Loucy (cell line): ENCODE data around the gene LYZ.

Experiments used
- H2AFZ ChIP-seq: fragments of 200-600 bp; sonication (generic); 2 replicates; pipeline ENCODE4 v1.6.0; 2016; ENCODE audit warnings: antibody characterized with exemption, mild to moderate bottlenecking, low read length, moderate library complexity
- H3F3A ChIP-seq: fragments of 200-600 bp; 2 replicates; pipeline ENCODE4 v1.6.0; 2016; ENCODE audit warnings: antibody characterized with exemption, low read depth, mild to moderate bottlenecking
- H3K27me3 ChIP-seq: fragments of 200-600 bp; sonication (generic); 2 replicates; pipeline ENCODE4 v1.6.1; 2014; ENCODE audit warnings: low read length, mild to moderate bottlenecking; ENCODE audit not compliant: insufficient read depth, poor library complexity, severe bottlenecking
- H3K36me3 ChIP-seq: fragments of 200-600 bp; sonication (generic); 2 replicates; pipeline ENCODE4 v1.6.1; 2016; ENCODE audit warnings: low read length; ENCODE audit not compliant: insufficient read depth
- H3K4me1 ChIP-seq: fragments of 200-600 bp; sonication (generic); 2 replicates; pipeline ENCODE4 v1.5.1; 2014; ENCODE audit warnings: low read length, mild to moderate bottlenecking; ENCODE audit not compliant: insufficient read depth, poor library complexity, severe bottlenecking
- H3K4me2 ChIP-seq: fragments of 200-600 bp; sonication (generic); 2 replicates; pipeline ENCODE4 v1.6.0; 2014; ENCODE audit warnings: antibody characterized with exemption, low read length, low read depth, mild to moderate bottlenecking; ENCODE audit not compliant: poor library complexity, severe bottlenecking
- H3K4me3 ChIP-seq: fragments of 200-600 bp; sonication (generic); 2 replicates; pipeline ENCODE4 v1.5.1; 2014; ENCODE audit warnings: low read length, mild to moderate bottlenecking, mixed read lengths; ENCODE audit not compliant: poor library complexity, severe bottlenecking
- H3K79me2 ChIP-seq: fragments of 200-600 bp; sonication (generic); 2 replicates; pipeline ENCODE4 v1.6.1; 2014; ENCODE audit warnings: low read length; ENCODE audit not compliant: insufficient read depth
- H3K9ac ChIP-seq: fragments of 200-600 bp; sonication (generic); 2 replicates; pipeline ENCODE4 v1.6.0; 2014; ENCODE audit warnings: mild to moderate bottlenecking, low read depth, low read length, moderate library complexity; ENCODE audit not compliant: poor library complexity, severe bottlenecking
- H3K9me2 ChIP-seq: fragments of 200-600 bp; sonication (generic); replicated peaks from 2 replicates; pipeline ENCODE4 v1.6.1; 2016; ENCODE audit warnings: low read depth, low read length, mixed read lengths
- H3K9me3 ChIP-seq: fragments of 200-600 bp; sonication (generic); 2 replicates; pipeline ENCODE4 v1.6.1; 2014; ENCODE audit warnings: mild to moderate bottlenecking, antibody characterized with exemption, low read length, low read depth; ENCODE audit not compliant: insufficient read depth
- H4K20me1 ChIP-seq: fragments of 200-600 bp; sonication (generic); 2 replicates; pipeline ENCODE4 v1.6.0; 2014; ENCODE audit warnings: antibody characterized with exemption, low read length, mild to moderate bottlenecking; ENCODE audit not compliant: insufficient read depth, poor library complexity, severe bottlenecking
- EZH2phosphoT487 ChIP-seq: fragments of 200-600 bp; IDR thresholded peaks from 2 replicates; pipeline ENCODE4 v1.6.1; 2018; ENCODE audit warnings: antibody characterized with exemption, mild to moderate bottlenecking, moderate library complexity, borderline replicate concordance
- TF ChIP-seq, protein P1 (sequence below): fragments of 200-600 bp; sonication (generic); conservative IDR thresholded peaks from 2 replicates; pipeline ENCODE4 v1.5.1; 2014; ENCODE audit warnings: mild to moderate bottlenecking, antibody characterized with exemption, low read length

The LYZ gene

DNA sequence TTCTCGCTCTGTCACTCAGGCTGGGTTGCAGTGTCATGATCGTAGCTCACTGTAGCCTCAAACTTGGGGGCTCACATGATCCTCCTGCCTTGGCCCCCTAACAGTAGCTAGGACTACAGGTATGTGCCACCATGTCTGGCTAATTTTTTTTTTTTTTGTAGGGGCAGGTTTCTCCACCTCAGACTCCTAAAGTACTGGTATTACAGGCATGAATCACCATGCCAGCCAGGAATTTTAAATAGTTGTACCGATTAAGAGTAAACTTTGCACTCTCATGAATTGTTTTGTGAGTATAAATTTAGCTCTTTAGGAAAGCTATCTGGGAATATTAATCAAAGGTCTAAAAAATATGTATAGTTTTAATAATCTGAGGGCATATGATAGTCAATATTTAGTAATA, 36.9 kb downstream of the LYZ start:
- Histone ChIP-seq H3K9ac (no peak overlapping the region), H3F3A (no peaks in the 10 kb centered on the region; the same call in 1 of the 2 replicates), H3K79me2 (peaks cover 39% of the 10 kb centered on the region), H3K4me1 (no peaks in the 10 kb centered on the region), H3K4me3 (no peak overlapping the region), H3K9me3 (no peaks in the 10 kb centered on the region), H2AFZ (no peak overlapping the region), H3K36me3 (peaks cover 58% of the 10 kb centered on the region), H3K27me3 (no peaks in the 10 kb centered on the region), H4K20me1 (no peaks in the 10 kb centered on the region), H3K9me2 (no peaks in the 10 kb centered on the region), H3K4me2 (no peak overlapping the region)
- no peak for TF ChIP-seq EZH2phosphoT487
- TF ChIP-seq, protein P1, sequence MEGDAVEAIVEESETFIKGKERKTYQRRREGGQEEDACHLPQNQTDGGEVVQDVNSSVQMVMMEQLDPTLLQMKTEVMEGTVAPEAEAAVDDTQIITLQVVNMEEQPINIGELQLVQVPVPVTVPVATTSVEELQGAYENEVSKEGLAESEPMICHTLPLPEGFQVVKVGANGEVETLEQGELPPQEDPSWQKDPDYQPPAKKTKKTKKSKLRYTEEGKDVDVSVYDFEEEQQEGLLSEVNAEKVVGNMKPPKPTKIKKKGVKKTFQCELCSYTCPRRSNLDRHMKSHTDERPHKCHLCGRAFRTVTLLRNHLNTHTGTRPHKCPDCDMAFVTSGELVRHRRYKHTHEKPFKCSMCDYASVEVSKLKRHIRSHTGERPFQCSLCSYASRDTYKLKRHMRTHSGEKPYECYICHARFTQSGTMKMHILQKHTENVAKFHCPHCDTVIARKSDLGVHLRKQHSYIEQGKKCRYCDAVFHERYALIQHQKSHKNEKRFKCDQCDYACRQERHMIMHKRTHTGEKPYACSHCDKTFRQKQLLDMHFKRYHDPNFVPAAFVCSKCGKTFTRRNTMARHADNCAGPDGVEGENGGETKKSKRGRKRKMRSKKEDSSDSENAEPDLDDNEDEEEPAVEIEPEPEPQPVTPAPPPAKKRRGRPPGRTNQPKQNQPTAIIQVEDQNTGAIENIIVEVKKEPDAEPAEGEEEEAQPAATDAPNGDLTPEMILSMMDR, result no peak

- Histone ChIP-seq H3F3A (no peaks in the 10 kb centered on the region; the same call in 1 of the 2 replicates), H3K4me2 (no peak overlapping the region), H3K27me3 (no peaks in the 10 kb centered on the region), H3K9me3 (no peaks in the 10 kb centered on the region), H2AFZ (no peak overlapping the region), H3K36me3 (peaks cover 69% of the 10 kb centered on the region), H3K9ac (no peak overlapping the region), H3K4me3 (no peak overlapping the region), H3K4me1 (no peaks in the 10 kb centered on the region), H3K9me2 (no peaks in the 10 kb centered on the region), H3K79me2 (peaks cover 34% of the 10 kb centered on the region), H4K20me1 (no peaks in the 10 kb centered on the region)
- TF ChIP-seq, protein P1, result no peak
- TF ChIP-seq EZH2phosphoT487, result no peak
Measured at GRCh38 chr12:69386921-69387320, 38.7 kb downstream of the LYZ start.

GRCh38 chr12:69388371-69388770, 40.2 kb downstream of the LYZ start:
- TF ChIP-seq, protein P1, result peak; percentile 61
- TF ChIP-seq EZH2phosphoT487, result no peak
- Histone ChIP-seq H3K9ac (no peak overlapping the region), H4K20me1 (no peaks in the 10 kb centered on the region), H3K9me3 (no peaks in the 10 kb centered on the region), H3K4me3 (no peak overlapping the region), H3K36me3 (peaks cover 71% of the 10 kb centered on the region), H3K79me2 (peaks cover 20% of the 10 kb centered on the region), H2AFZ (no peak overlapping the region), H3K27me3 (no peaks in the 10 kb centered on the region), H3K9me2 (no peaks in the 10 kb centered on the region), H3F3A (no peaks in the 10 kb centered on the region; the same call in 1 of the 2 replicates), H3K4me1 (no peaks in the 10 kb centered on the region), H3K4me2 (no peak overlapping the region)
